ENCODE measurements around the gene NAALADL2. TPM values are rescaled to one million over a fixed set of nuclear protein-coding genes. Genes with fewer than 3 reads are reported as not detected.

Gene NAALADL2
- total RNA-seq, 1 donor from 2014 or later: 9.9 TPM

DNA sequence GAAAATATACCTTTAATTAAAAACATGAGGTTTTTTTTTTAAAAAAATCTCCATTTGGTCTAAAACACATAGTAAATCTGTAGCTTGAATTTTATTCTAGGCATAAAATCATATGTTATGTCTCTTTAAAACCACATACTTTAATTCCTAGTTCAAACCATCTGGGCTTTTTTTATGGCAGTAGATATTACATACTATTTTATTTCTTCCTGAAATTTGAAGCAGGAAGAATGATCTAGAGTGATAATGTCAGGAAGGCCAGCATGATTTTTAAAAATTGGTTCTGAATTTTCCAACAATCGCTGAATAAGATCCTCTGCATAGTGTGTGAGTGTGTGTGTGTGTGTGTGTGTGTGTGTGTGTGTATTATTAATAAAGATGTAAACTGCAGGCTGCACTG is 420.3 kb downstream of the NAALADL2 start:
- no peak for DNase-seq (ENCODE audit: extremely low spot score, unreplicated experiment)
- no peak overlapping the region for H3K27ac Mint-ChIP-seq
- H3K36me3 Mint-ChIP-seq: no peaks in the 10 kb centered on the region
- peaks cover 16% of the 10 kb centered on the region for H3K4me1 Mint-ChIP-seq (ENCODE audit: unreplicated experiment)
- no peaks in the 10 kb centered on the region for H3K9me3 Mint-ChIP-seq
- TF ChIP-seq CTCF (conservative IDR thresholded peaks at IDR 0.05): no peak
- no peak overlapping the region for H3K4me3 Mint-ChIP-seq
- no peaks in the 10 kb centered on the region for H3K27me3 Mint-ChIP-seq

- Mint-ChIP-seq H3K27me3 (no peaks in the 10 kb centered on the region), H3K9me3 (no peaks in the 10 kb centered on the region), H3K36me3 (no peaks in the 10 kb centered on the region), H3K4me3 (no peak overlapping the region), H3K27ac (no peak overlapping the region), H3K4me1 (ENCODE audit: unreplicated experiment) (peaks cover 16% of the 10 kb centered on the region)
- no peak for DNase-seq (ENCODE audit: extremely low spot score, unreplicated experiment)
- no peak for TF ChIP-seq CTCF (conservative IDR thresholded peaks at IDR 0.05)
These were observed 420.8 kb downstream of the NAALADL2 start for GRCh38 chr3:175279911-175280310.

DNA sequence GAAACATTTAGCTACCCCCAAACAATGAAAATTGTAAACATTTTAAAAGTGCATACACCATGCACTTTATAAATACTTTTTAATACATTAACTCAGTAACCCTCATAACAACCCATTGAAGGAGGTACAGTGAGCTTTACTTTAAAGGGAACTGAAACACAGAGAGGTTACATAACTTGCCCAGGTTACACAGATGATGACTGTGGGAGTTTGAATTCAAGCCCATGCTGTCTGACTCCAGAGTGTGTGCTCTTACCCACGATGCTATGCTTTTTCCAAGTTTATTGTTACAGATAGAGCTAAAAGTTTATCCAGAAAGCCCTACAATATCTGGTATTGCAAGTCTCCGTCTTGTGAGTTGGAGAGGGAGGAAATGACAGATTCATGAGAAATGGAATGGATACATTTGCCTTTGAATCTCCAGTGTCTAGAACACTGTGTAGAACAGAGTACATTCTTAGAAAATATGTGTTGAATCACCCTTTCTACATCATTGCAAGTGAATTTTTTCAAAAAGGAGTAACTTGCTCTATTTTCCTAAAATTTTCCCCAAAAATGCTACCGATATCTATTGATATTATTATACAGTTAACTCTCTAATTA is 428.3 kb downstream of the NAALADL2 start:
- H3K36me3 Mint-ChIP-seq: no peaks in the 10 kb centered on the region
- no peaks in the 10 kb centered on the region for H3K27me3 Mint-ChIP-seq
- no peak for TF ChIP-seq CTCF (conservative IDR thresholded peaks at IDR 0.05)
- no peaks in the 10 kb centered on the region for H3K9me3 Mint-ChIP-seq
- no peak overlapping the region for H3K27ac Mint-ChIP-seq
- no peak overlapping the region for H3K4me3 Mint-ChIP-seq
- DNase-seq (ENCODE audit: extremely low spot score, unreplicated experiment): no peak
- no peaks in the 10 kb centered on the region for H3K4me1 Mint-ChIP-seq (ENCODE audit: unreplicated experiment)

DNA sequence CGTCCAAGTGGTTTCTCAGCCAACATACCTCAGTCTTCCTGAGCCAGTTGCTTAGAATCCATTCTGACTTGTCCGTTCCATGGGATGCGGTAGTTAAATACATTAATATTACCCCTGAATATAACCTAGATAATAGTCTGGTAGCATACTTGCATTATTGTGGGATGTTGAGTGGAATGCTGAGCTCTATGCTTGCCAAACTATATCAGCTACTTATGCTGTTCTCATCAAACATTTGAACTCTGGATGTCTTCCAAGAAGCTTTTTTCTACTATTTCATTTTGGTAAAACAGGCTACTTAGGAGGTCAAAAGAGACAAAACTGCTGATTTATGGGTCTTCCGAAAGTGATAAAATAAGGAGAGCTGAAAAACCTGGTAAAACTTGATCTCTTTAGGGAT is 429.5 kb downstream of the NAALADL2 start:
- Mint-ChIP-seq H3K9me3 (no peaks in the 10 kb centered on the region), H3K27ac (no peak overlapping the region), H3K27me3 (no peaks in the 10 kb centered on the region), H3K4me3 (no peak overlapping the region), H3K36me3 (no peaks in the 10 kb centered on the region), H3K4me1 (ENCODE audit: unreplicated experiment) (no peaks in the 10 kb centered on the region)
- no peak for TF ChIP-seq CTCF (conservative IDR thresholded peaks at IDR 0.05)
- no peak for DNase-seq (ENCODE audit: extremely low spot score, unreplicated experiment)

GRCh38 chr3:175294793-175295192 is 435.7 kb downstream of the NAALADL2 start:
- no peak overlapping the region for H3K4me3 Mint-ChIP-seq
- H3K27ac Mint-ChIP-seq: no peak overlapping the region
- no peaks in the 10 kb centered on the region for H3K4me1 Mint-ChIP-seq (ENCODE audit: unreplicated experiment)
- no peaks in the 10 kb centered on the region for H3K36me3 Mint-ChIP-seq
- no peaks in the 10 kb centered on the region for H3K9me3 Mint-ChIP-seq
- TF ChIP-seq CTCF (conservative IDR thresholded peaks at IDR 0.05): no peak
- DNase-seq (ENCODE audit: extremely low spot score, unreplicated experiment): no peak
- H3K27me3 Mint-ChIP-seq: no peaks in the 10 kb centered on the region

All from type B pancreatic cell (in vitro differentiated cells).